ENCODE measurements around the gene MAP3K6. TPM values are rescaled to one million over a fixed set of nuclear protein-coding genes. Genes with fewer than 3 reads are reported as not detected.

Gene MAP3K6
- total RNA-seq, 1 experiment from 2014 or later, result 8.2 TPM

DNA sequence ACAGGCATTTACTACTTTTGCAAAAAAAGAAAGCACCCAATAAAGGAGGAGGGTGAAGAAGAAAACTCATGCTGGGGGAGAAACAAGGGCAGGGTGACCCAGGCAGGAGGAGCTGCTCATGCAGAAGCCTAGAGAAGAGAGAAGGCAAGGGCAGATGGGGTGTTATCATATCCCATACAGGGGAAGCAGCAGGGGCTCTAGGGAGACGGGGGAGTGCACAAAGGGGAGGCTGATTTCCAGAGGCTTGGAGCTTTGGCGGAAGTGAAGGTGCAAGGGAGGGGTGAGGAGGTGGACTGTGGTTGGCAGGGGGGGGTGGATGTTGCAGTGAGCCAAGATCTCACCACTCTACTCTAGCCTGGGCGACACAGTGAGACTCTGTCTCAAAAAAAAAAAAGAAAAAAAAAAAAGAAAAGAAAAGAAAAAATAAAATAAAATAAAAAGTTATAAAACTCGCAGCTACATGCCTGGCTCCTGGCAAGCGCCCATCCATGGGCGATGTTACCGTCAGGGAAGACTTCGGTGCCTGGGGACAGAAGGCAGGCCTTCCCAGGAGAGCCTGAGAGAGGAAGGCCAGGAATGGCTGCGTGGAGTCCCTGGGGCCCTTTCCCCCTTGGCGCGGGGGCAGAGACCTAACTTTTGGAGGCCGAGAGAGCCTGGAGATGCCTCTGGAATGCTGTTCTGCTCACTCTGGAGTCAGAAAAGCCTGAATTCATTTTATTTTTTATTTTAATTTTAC, 11.2 kb upstream of the MAP3K6 start:
- DNase-seq (ENCODE audit: low read depth), result no peak

- DNase-seq (ENCODE audit: low read depth), result no peak
Measured at GRCh38 chr1:27374362-27375086, 7.8 kb upstream of the MAP3K6 start, which contains the start of gene FCN3. TSS of gene FCN3 (minus strand) at chr1:27374824. CDS start at chr1:27374818, 6 bp downstream.

DNA sequence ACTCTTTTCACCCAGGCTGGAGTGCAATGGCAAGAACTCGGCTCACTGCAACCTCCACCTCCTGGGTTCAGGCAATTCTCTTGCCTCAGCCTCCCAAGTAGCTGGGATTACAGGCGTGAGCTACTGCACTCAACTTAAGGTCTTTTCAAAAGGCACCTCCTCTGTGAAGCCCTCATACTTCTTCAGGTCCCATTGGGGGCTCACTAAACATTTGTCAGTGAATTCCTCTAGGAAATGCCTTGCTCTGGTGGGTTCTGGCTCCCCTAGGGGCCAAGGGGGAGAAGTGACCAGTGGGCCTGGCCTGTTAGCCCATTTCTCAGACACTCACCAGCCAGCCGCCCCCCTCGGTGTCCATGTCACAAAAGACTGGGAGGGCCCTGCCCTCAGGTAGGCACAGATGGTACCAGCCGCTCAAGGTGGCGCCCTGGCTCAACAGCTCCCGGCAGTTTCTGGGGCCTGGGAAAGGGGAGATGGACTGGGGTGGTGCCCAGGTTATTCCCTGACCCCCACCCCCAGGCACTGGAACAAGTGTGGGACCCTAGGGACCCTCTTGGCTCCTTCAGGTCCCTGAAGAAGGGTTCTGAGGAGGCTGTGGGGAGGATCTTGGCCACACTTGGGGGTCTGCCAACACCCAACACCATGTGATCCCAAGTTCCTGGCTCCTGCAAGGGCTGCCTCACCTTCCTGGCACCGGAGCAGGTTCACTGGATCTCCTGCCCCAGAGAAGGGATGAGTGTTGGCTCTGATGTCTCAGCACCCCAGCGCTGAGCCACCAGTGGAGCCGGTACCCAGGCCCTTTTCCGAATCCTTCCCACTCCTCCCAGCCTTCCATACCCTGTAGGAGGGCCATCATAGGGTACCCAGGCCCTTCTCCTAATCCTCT, 6.3 kb upstream of the MAP3K6 start:
- DNase-seq (ENCODE audit: low read depth), result no peak

- no peak for DNase-seq (ENCODE audit: low read depth)
Measured at GRCh38 chr1:27372022-27372807, 5.5 kb upstream of the MAP3K6 start.

GRCh38 chr1:27368869-27369582, 2.3 kb upstream of the MAP3K6 start:
- DNase-seq (ENCODE audit: low read depth), result no peak

- DNase-seq (ENCODE audit: low read depth), result no peak
Measured at GRCh38 chr1:27367160-27367650, 444 bp upstream of the MAP3K6 start.

DNA sequence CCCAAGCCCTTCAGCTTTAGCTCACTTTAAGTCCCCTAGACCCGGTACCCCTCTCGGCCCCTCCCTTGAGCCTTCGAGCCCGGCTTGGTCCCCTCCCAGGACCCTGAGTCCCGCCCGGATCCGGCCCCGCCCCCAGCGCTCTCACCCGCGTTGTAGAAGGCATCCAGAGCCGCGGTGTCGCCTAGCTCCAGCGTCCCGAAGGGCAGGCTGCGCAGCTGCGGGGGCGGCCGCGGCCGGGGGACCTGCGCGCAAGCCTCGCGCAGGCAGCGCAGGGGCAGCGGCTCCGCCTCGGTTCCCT, 699 bp downstream of the MAP3K6 start:
- DNase-seq (ENCODE audit: low read depth), result peak; percentile 87

DNA sequence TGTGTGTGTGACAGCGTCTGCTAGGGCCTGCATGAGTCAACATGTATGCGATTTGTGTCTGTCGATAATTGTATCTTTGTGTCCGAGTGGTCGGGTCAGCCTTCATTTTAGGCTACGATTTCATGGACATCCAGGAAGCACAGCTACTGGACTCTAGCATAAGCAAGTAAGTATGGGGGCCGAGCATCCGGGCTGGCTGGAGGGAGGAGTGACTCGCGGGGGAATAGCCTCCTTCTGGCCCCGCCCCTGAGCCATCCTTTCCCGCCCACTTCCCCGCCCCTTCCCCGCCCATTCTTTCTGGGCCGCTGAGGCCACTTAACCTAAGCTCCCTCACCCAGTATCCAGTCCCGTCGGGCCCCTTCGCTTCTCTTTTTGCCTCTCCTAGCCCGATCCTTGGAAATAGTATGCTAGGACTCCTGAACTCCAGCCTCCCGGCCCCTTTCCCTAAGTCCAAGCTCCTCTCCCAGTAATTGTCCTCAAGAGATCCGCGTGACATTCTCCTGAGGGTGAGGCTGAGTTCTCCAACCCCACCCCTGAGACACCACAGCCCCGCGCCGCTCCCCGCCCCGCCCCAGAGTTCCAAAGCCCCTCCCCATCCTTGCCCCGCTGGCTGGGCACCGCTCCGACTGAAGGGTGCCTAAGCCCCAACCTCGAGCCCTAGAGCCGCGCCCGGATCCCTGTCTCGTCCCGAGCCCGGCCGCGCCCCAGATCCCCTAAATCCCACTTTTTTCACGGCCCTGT, 1.2 kb downstream of the MAP3K6 start:
- DNase-seq (ENCODE audit: low read depth), result peak; percentile 90

- no peak for DNase-seq (ENCODE audit: low read depth)
Measured at GRCh38 chr1:27364696-27365371, 1.9 kb downstream of the MAP3K6 start.

DNA sequence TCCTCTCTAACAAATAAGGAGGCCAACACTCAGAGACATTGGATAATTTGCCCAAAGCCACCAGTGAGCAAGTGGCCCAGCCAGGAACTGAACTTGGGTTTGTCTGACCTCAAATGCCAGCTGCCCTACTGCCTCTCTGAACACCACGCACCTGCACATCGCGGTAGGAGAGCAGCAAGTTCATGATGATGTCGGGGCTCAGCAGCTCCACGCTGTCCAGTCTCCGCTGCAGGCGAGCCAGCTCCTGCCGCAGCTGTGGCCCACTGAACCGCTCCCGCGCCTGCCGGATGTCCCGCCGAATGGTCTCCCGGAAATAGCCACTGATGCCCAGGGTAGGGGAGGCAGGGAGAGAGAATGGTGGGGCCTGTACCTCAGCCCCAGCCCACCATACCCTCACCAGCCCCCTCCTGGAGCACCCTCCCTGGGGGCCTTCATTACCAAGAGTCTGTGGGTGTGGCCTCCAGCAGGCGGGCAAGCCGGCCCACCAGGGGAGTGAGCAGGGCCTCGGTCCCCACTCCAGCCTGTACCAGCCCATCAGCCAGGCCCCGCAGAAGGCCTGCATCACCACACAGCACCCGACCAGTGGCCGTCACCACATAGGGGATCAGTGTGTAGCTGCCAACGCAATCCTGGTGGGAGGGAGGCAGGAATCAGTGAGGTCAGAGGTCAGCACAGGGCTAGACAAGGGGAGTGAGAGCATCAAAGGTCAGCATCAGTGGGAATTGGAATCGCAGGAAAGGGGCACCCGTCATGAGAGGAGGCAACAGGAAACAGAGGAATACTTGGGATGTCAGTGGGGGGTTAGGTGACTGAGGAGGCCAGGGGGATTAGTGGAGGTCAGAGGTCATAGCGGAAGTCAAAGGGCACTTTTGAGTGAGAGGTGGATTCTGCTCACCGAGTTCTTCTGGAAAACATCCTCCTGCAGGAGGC, 2.7 kb downstream of the MAP3K6 start:
- DNase-seq (ENCODE audit: low read depth), result no peak

GRCh38 chr1:27361553-27361952, 5.2 kb downstream of the MAP3K6 start:
- no peak for DNase-seq (ENCODE audit: low read depth)

- DNase-seq (ENCODE audit: low read depth), result no peak
Measured at GRCh38 chr1:27361044-27361402, 5.7 kb downstream of the MAP3K6 start.

DNA sequence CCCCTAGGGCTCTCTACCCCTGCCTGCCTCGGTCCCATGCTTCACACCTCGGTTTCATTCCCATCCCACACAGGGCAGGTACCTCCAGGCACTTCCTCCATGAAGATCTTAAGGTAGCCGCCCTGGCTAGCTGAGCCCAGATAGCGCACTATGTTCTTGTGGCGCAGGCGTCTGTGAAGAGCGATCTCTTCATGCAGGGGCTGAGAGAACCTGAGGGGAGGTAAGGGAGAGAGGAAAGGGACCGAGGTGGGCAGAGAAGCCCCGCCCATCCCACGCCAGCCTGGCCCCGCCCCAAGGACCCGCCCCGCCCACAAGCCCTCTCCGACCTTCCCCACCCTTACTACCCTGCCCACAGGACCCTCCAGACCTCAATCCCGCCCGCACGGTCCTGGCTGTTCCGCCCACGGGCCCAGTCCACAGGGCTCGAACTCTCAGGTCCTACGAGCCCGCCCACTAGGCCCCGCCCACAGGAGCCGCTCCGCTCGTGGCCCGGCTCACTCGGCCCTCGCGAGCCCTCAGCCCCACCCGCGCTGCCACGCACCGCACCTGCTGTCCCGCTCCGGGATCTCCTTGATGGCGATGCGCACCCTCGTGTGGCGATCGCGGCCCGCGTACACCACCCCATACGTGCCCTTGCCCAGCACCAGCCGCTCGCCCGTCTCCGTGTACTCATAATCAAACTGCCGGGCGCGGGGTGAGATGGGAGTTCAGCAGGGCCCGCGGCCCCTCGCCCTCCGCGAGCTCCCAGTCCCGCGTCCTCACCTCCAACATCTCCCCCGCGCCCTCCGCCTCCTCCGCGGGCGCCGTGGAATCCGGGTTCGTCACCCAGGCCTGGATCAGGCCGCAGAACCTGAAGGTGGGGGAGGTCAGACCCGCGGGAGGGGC, 6.4 kb downstream of the MAP3K6 start:
- no peak for DNase-seq (ENCODE audit: low read depth)

GRCh38 chr1:27359822-27360158, 7.0 kb downstream of the MAP3K6 start:
- no peak for DNase-seq (ENCODE audit: low read depth)

DNA sequence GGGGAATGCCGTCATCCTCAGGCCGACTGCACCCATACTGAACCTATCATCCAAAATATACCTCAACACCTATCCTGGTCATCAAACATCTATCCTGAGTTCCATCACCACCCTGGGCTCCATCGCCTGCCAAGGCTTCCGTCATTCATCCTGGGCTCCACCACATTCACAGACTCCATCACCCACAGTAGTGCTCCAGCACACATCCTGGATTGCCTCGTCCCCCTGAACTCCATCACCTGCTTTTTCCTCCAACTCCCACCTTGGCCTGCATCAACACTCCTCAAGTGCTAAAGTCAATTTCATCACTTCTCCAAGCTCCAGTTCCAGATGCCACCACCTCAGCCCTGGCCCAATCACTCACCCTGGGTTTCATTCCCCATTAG, 7.8 kb downstream of the MAP3K6 start:
- DNase-seq (ENCODE audit: low read depth), result no peak

- DNase-seq (ENCODE audit: low read depth), result no peak
Measured at GRCh38 chr1:27358038-27358927, 8.5 kb downstream of the MAP3K6 start.

Measured in Daoy (cell line).